H9 (cell line): Measurements from ENCODE around the gene JAKMIP3. TPM values are rescaled to one million over a fixed set of nuclear protein-coding genes. Genes with fewer than 3 reads are reported as not detected.

Experiments used
- DNase-seq: peaks from one replicate; pipeline ENCODE4 v3.0.0-alpha.2; 2017
- H2AFZ ChIP-seq: one replicate; pipeline ENCODE4 v1.6.1; 2013; ENCODE audit warnings: mild to moderate bottlenecking, low read length, control low read depth, moderate library complexity
- H2AK5ac ChIP-seq: 2 replicates; pipeline ENCODE4 v1.6.1; 2013; ENCODE audit warnings: low read length, control low read depth, mixed read lengths; ENCODE audit not compliant: insufficient read length
- H2BK120ac ChIP-seq: one replicate; pipeline ENCODE4 v1.6.1; 2013; ENCODE audit warnings: low read depth, mild to moderate bottlenecking, low read length, control low read depth, inconsistent platforms; ENCODE audit not compliant: poor library complexity, severe bottlenecking
- H2BK12ac ChIP-seq: 2 replicates; pipeline ENCODE4 v1.6.1; 2013; ENCODE audit warnings: low read length, control low read depth, mixed read lengths, low read depth; ENCODE audit not compliant: insufficient read length
- H2BK15ac ChIP-seq: 2 replicates; pipeline ENCODE4 v1.6.1; 2013; ENCODE audit warnings: low read depth, low read length, control low read depth
- H2BK20ac ChIP-seq: one replicate; pipeline ENCODE4 v1.6.1; 2013; ENCODE audit warnings: low read depth, mild to moderate bottlenecking, low read length, control low read depth, inconsistent platforms; ENCODE audit not compliant: poor library complexity, severe bottlenecking
- H2BK5ac ChIP-seq: 2 replicates; pipeline ENCODE4 v1.6.1; 2013; ENCODE audit warnings: low read length, control low read depth, mixed read lengths; ENCODE audit not compliant: insufficient read length
- H3K14ac ChIP-seq: 2 replicates; pipeline ENCODE4 v1.6.1; 2013; ENCODE audit warnings: low read length, control low read depth; ENCODE audit not compliant: insufficient read depth
- H3K18ac ChIP-seq: 2 replicates; pipeline ENCODE4 v1.6.1; 2013; ENCODE audit warnings: low read depth, mild to moderate bottlenecking, mixed read lengths, low read length, control low read depth; ENCODE audit not compliant: insufficient read length
- H3K23ac ChIP-seq: 2 replicates; pipeline ENCODE4 v1.6.1; 2013; ENCODE audit warnings: low read length, control low read depth, mixed read lengths, low read depth; ENCODE audit not compliant: insufficient read length
- H3K23me2 ChIP-seq: 2 replicates; pipeline ENCODE4 v1.6.1; 2013; ENCODE audit warnings: low read depth, mild to moderate bottlenecking, mixed read lengths, low read length, control low read depth; ENCODE audit not compliant: insufficient read length, poor library complexity, severe bottlenecking
- H3K27ac ChIP-seq: 2 replicates; pipeline ENCODE4 v1.5.1; 2013; ENCODE audit warnings: low read length, control low read depth, mixed read lengths, low read depth; ENCODE audit not compliant: insufficient read length
- H3K27me3 ChIP-seq: 2 replicates; pipeline ENCODE4 v1.6.1; 2013; ENCODE audit warnings: low read length, control low read depth, inconsistent platforms; ENCODE audit not compliant: insufficient read depth
- H3K4ac ChIP-seq: 2 replicates; pipeline ENCODE4 v1.6.1; 2013; ENCODE audit warnings: low read depth, mild to moderate bottlenecking, control low read depth, inconsistent platforms, low read length, moderate library complexity
- H3K4me1 ChIP-seq: 2 replicates; pipeline ENCODE4 v1.6.1; 2013; ENCODE audit warnings: low read length, control low read depth, inconsistent platforms; ENCODE audit not compliant: insufficient read depth
- H3K4me2 ChIP-seq: 2 replicates; pipeline ENCODE4 v1.6.1; 2013; ENCODE audit warnings: low read length, control low read depth, mixed read lengths; ENCODE audit not compliant: insufficient read length, insufficient read depth
- H3K56ac ChIP-seq: 2 replicates; pipeline ENCODE4 v1.6.1; 2013; ENCODE audit warnings: low read depth, mild to moderate bottlenecking, mixed read lengths, low read length, control low read depth; ENCODE audit not compliant: insufficient read length
- H3K79me1 ChIP-seq: 2 replicates; pipeline ENCODE4 v1.6.1; 2013; ENCODE audit warnings: low read depth, mild to moderate bottlenecking, moderate library complexity, low read length, control low read depth, inconsistent platforms; ENCODE audit not compliant: insufficient read depth, poor library complexity, severe bottlenecking
- H3K79me2 ChIP-seq: 2 replicates; pipeline ENCODE4 v1.6.1; 2013; ENCODE audit warnings: low read length, control low read depth, inconsistent platforms; ENCODE audit not compliant: insufficient read depth
- H3K9ac ChIP-seq: 2 replicates; pipeline ENCODE4 v1.6.1; 2013; ENCODE audit warnings: low read length, control low read depth, mixed read lengths; ENCODE audit not compliant: insufficient read length; ENCODE audit errors: extremely low read depth
- H3K9me3 ChIP-seq: one replicate; pipeline ENCODE4 v1.6.1; 2013; ENCODE audit warnings: low read depth, low read length, inconsistent platforms; ENCODE audit not compliant: control insufficient read depth
- H3T11ph ChIP-seq: one replicate; pipeline ENCODE4 v1.6.1; 2013; ENCODE audit warnings: mild to moderate bottlenecking, low read length, control low read depth, inconsistent platforms
- H4K20me1 ChIP-seq: one replicate; pipeline ENCODE4 v1.6.1; 2013; ENCODE audit not compliant: control insufficient read depth, insufficient read length, insufficient read depth
- H4K5ac ChIP-seq: 2 replicates; pipeline ENCODE4 v1.6.1; 2013; ENCODE audit warnings: low read depth, mild to moderate bottlenecking, mixed read lengths, low read length, control low read depth; ENCODE audit not compliant: insufficient read length
- H4K8ac ChIP-seq: replicated peaks from 2 replicates; pipeline ENCODE4 v1.6.1; 2013; ENCODE audit warnings: low read length, control low read depth, mixed read lengths, low read depth; ENCODE audit not compliant: insufficient read length
- H4K91ac ChIP-seq: 2 replicates; pipeline ENCODE4 v1.6.1; 2013; ENCODE audit warnings: low read depth, mild to moderate bottlenecking, moderate library complexity, mixed read lengths, low read length, control low read depth; ENCODE audit not compliant: insufficient read length
- H3K27ac Mint-ChIP-seq, 3 experiments: 2 replicates in 2 of 3; 3 replicates in 1 of 3; pipeline ENCODE4 v1.8.0; 2020 to 2021; ENCODE audit warnings: mixed read lengths in 3 of 3, mild to moderate bottlenecking in 1 of 3, moderate library complexity in 1 of 3
- H3K27me3 Mint-ChIP-seq: 2 replicates; pipeline ENCODE4 v1.8.0; 2021; ENCODE audit warnings: low read depth, mild to moderate bottlenecking, moderate library complexity, mixed read lengths
- H3K36me3 Mint-ChIP-seq, 3 experiments: 2 replicates in 2 of 3; 3 replicates in 1 of 3; pipeline ENCODE4 v1.8.0; 2020 to 2021; ENCODE audit warnings: low read depth in 3 of 3, mixed read lengths in 3 of 3; ENCODE audit not compliant: insufficient read depth in 1 of 3
- H3K4me1 Mint-ChIP-seq, 2 experiments: 2 replicates each; pipeline ENCODE4 v1.8.0; 2020; ENCODE audit warnings: mixed read lengths in 2 of 2
- H3K4me3 Mint-ChIP-seq, 2 experiments: 2 replicates in 1 of 2; 3 replicates in 1 of 2; pipeline ENCODE4 v1.8.0; 2020 to 2021; ENCODE audit warnings: mild to moderate bottlenecking in 2 of 2, mixed read lengths in 2 of 2, moderate library complexity in 1 of 2
- H3K9me3 Mint-ChIP-seq, 2 experiments: 2 replicates in 1 of 2; 3 replicates in 1 of 2; pipeline ENCODE4 v1.8.0; 2020; ENCODE audit warnings: mild to moderate bottlenecking in 2 of 2, mixed read lengths in 2 of 2, moderate library complexity in 1 of 2
- CTCF ChIP-seq: fragments of 200-600 bp; sonication (generic); conservative IDR thresholded peaks from 3 replicates; pipeline ENCODE4 v1.8.0; 2021; ENCODE audit warnings: antibody characterized with exemption, mild to moderate bottlenecking
- WGBS: extraction: QIAGEN DNeasy Blood & Tissue Kit; methylation state at CpG from one replicate; pipeline ENCODE4 v1.1.7; 2013; ENCODE audit warnings: missing lambda C conversion rate, low lambda C conversion rate, mixed read lengths; ENCODE audit not compliant: insufficient read length; ENCODE audit errors: extremely low coverage; 5-methylcytosine and 5-hydroxymethylcytosine counted together
- total RNA-seq: library from RNA; stranded (reverse); gene quantifications from 2 replicates; pipeline ENCODE4 v1.2.1, GENCODE V29; 2021

The JAKMIP3 gene
- total RNA-seq, 1 experiment from 2014 or later = 0.50 TPM

- no peaks in the 10 kb centered on the region for H3K23me2 ChIP-seq
- no peaks in the 10 kb centered on the region for H3K79me1 ChIP-seq
- no peak overlapping the region for H3T11ph ChIP-seq
- no peak for DNase-seq
- H2BK120ac ChIP-seq = no peak overlapping the region
- no peak overlapping the region for H3K4me2 ChIP-seq
- no peak overlapping the region for H2BK15ac ChIP-seq
- no peaks in the 10 kb centered on the region for H3K9me3 ChIP-seq
- no peak overlapping the region; a peak in 1 of 7 replicates for H3K27ac Mint-ChIP-seq
- no peak overlapping the region for H3K23ac ChIP-seq
- no peak overlapping the region for H4K5ac ChIP-seq
- no peak overlapping the region for H4K8ac ChIP-seq
- H3K9ac ChIP-seq = no peak overlapping the region
- peaks cover 8 to 10% of the 10 kb centered on the region in 2 experiments; a peak in 2 of 4 replicates for H3K4me1 Mint-ChIP-seq
- H3K56ac ChIP-seq = no peak overlapping the region
- H2BK5ac ChIP-seq = no peak overlapping the region
- no peak for TF ChIP-seq CTCF
- no peak overlapping the region for H2BK12ac ChIP-seq
- H2AFZ ChIP-seq = no peak overlapping the region
- peaks cover 9 to 12% of the 10 kb centered on the region in 2 experiments for H3K9me3 Mint-ChIP-seq
- H2AK5ac ChIP-seq = no peak overlapping the region
- H3K18ac ChIP-seq = no peak overlapping the region
- H3K27me3 ChIP-seq = no peaks in the 10 kb centered on the region
- WGBS = no CpG with 5 or more reads among the region's 16 CpGs
- peaks cover 5% of the 10 kb centered on the region for H3K27me3 Mint-ChIP-seq
- H3K36me3 Mint-ChIP-seq = peaks cover 0 to 5% (median 3%) of the 10 kb centered on the region in 3 experiments; a peak in 2 of 7 replicates
- no peaks in the 10 kb centered on the region for H3K4me1 ChIP-seq
- H2BK20ac ChIP-seq = no peak overlapping the region
- H3K14ac ChIP-seq = no peak overlapping the region
- H3K4ac ChIP-seq = no peak overlapping the region
- H4K91ac ChIP-seq = no peak overlapping the region
- H3K79me2 ChIP-seq = no peaks in the 10 kb centered on the region
- H3K27ac ChIP-seq = no peak overlapping the region
- H4K20me1 ChIP-seq = no peaks in the 10 kb centered on the region
- H3K4me3 Mint-ChIP-seq = no peak overlapping the region
Measured at GRCh38 chr10:132058111-132058745, 7.5 kb upstream of the JAKMIP3 start.
